IMR-90 (cell line): Measurements from ENCODE around the gene FAF2. TPM values are rescaled to one million over a fixed set of nuclear protein-coding genes. Genes with fewer than 3 reads are reported as not detected.

Experiments
- ATAC-seq: fragments of 200-7000 bp; cut with Tn5 transposase; 2 replicates; pipeline ENCODE4 v1.9.1; 2020; ENCODE audit warnings: low read depth, mild to moderate bottlenecking, moderate library complexity
- BruUV-seq: library from RNA; stranded (reverse); fragments of 400-500 nt; replicated peaks from 2 replicates; lab custom pipeline; 2021; lab: Mats Ljungman, UMichigan
- CTCF ChIA-PET: fragments of 300-600 bp; formaldehyde crosslinking; extraction: SDS; loops from one replicate; lab custom pipeline; 2021; ENCODE audit warnings: antibody characterized with exemption; lab: Yijun Ruan, JAX
- POLR2A ChIA-PET: fragments of 300-600 bp; sonication (Branson Sonifier 250); formaldehyde crosslinking; loops from one replicate; lab custom pipeline; 2022; ENCODE audit warnings: antibody characterized with exemption; ENCODE audit not compliant: unreplicated experiment; lab: Charles Lee
- DNase-seq: peaks from one replicate; pipeline ENCODE4 v3.0.0; 2013
- H2AFZ ChIP-seq: replicated peaks from 2 replicates; pipeline ENCODE3; 2013; ENCODE audit warnings: low read length, mild to moderate bottlenecking; ENCODE audit not compliant: poor library complexity
- H2AK5ac ChIP-seq: 2 replicates; pipeline ENCODE4 v1.6.1; 2013; ENCODE audit warnings: low read depth, low read length, inconsistent platforms
- H2AK9ac ChIP-seq: replicated peaks from 2 replicates; pipeline ENCODE3; 2013; ENCODE audit warnings: mild to moderate bottlenecking, low read depth, low read length, moderate library complexity; ENCODE audit not compliant: poor library complexity
- H2BK120ac ChIP-seq: 2 replicates; pipeline ENCODE4 v1.6.1; 2013; ENCODE audit warnings: low read depth, low read length, inconsistent platforms
- H2BK15ac ChIP-seq: 3 replicates; pipeline ENCODE4 v1.6.1; 2013; ENCODE audit warnings: low read depth, low read length, inconsistent platforms
- H2BK20ac ChIP-seq: 2 replicates; pipeline ENCODE4 v1.6.1; 2013; ENCODE audit warnings: low read depth, mild to moderate bottlenecking, inconsistent platforms, low read length, moderate library complexity
- H2BK5ac ChIP-seq: 2 replicates; pipeline ENCODE4 v1.6.1; 2013; ENCODE audit warnings: mild to moderate bottlenecking, low read depth, low read length, inconsistent platforms; ENCODE audit not compliant: poor library complexity, severe bottlenecking
- H3K14ac ChIP-seq: replicated peaks from 2 replicates; pipeline ENCODE4 v1.6.1; 2013; ENCODE audit warnings: low read depth, low read length, inconsistent platforms
- H3K18ac ChIP-seq: 2 replicates; pipeline ENCODE4 v1.6.1; 2013; ENCODE audit warnings: low read depth, low read length, control low read depth
- H3K23ac ChIP-seq: 2 replicates; pipeline ENCODE4 v1.6.1; 2013; ENCODE audit warnings: low read depth, low read length, inconsistent platforms
- H3K27ac ChIP-seq: 2 replicates; pipeline ENCODE4 v1.5.1; 2013; ENCODE audit warnings: mild to moderate bottlenecking, control low read depth, low read length; ENCODE audit not compliant: insufficient read depth
- H3K27me3 ChIP-seq: 2 replicates; pipeline ENCODE4 v1.6.1; 2013; ENCODE audit warnings: low read length; ENCODE audit not compliant: control insufficient read depth, insufficient read depth
- H3K36me3 ChIP-seq: 2 replicates; pipeline ENCODE4 v1.6.1; 2013; ENCODE audit warnings: low read length, mixed read lengths; ENCODE audit not compliant: control insufficient read depth, insufficient read depth
- H3K4ac ChIP-seq: 2 replicates; pipeline ENCODE4 v1.6.1; 2013; ENCODE audit warnings: low read depth, low read length, inconsistent platforms
- H3K4me1 ChIP-seq: 2 replicates; pipeline ENCODE4 v1.6.1; 2013; ENCODE audit warnings: low read length, mixed read lengths; ENCODE audit not compliant: control insufficient read depth, insufficient read depth
- H3K4me2 ChIP-seq: 2 replicates; pipeline ENCODE4 v1.6.1; 2013; ENCODE audit warnings: low read depth, mild to moderate bottlenecking, control low read depth, low read length, moderate library complexity
- H3K4me3 ChIP-seq: 2 replicates; pipeline ENCODE4 v1.5.1; 2013; ENCODE audit warnings: low read depth, mild to moderate bottlenecking, control low read depth, low read length, moderate library complexity; ENCODE audit not compliant: insufficient read depth
- H3K56ac ChIP-seq: 2 replicates; pipeline ENCODE4 v1.6.1; 2013; ENCODE audit warnings: low read length, inconsistent platforms; ENCODE audit not compliant: insufficient read depth; ENCODE audit errors: extremely low read depth
- H3K79me1 ChIP-seq, 2 experiments: 2 replicates each; pipeline ENCODE4 v1.6.1; 2013; ENCODE audit warnings: low read length in 2 of 2, inconsistent platforms in 1 of 2, low read depth in 1 of 2
- H3K9ac ChIP-seq: 2 replicates; pipeline ENCODE4 v1.6.1; 2013; ENCODE audit warnings: low read depth, low read length, control low read depth
- H3K9me1 ChIP-seq: 2 replicates; pipeline ENCODE4 v1.6.1; 2013; ENCODE audit warnings: low read length, inconsistent platforms; ENCODE audit not compliant: insufficient read depth
- H3K9me3 ChIP-seq: 2 replicates; pipeline ENCODE4 v1.6.1; 2013; ENCODE audit warnings: low read length; ENCODE audit not compliant: control insufficient read depth, insufficient read depth
- H4K20me1 ChIP-seq: 2 replicates; pipeline ENCODE4 v1.6.1; 2013; ENCODE audit warnings: low read length, inconsistent platforms; ENCODE audit not compliant: insufficient read depth
- H4K5ac ChIP-seq: 2 replicates; pipeline ENCODE4 v1.6.1; 2013; ENCODE audit warnings: mild to moderate bottlenecking, low read depth, low read length, control low read depth
- H4K8ac ChIP-seq, 2 experiments: 2 replicates each; pipeline ENCODE4 v1.6.1; 2013; ENCODE audit warnings: low read depth in 2 of 2, low read length in 2 of 2, control low read depth in 1 of 2, inconsistent platforms in 1 of 2
- H4K91ac ChIP-seq: 2 replicates; pipeline ENCODE4 v1.6.1; 2013; ENCODE audit warnings: low read depth, low read length, inconsistent platforms; ENCODE audit not compliant: insufficient read depth
- BHLHE40 ChIP-seq: fragments of 150-350 bp; IDR thresholded peaks from 2 replicates; pipeline ENCODE4 v1.6.1; 2016; ENCODE audit warnings: mild to moderate bottlenecking, low read depth, low read length
- CHD1 ChIP-seq: IDR thresholded peaks from 2 replicates; pipeline ENCODE4 v1.6.1; 2012; ENCODE audit warnings: low read depth, low read length, improper control_type of control experiment
- FOS ChIP-seq: fragments of 150-350 bp; IDR thresholded peaks from 2 replicates; pipeline ENCODE4 v1.6.1; 2016; ENCODE audit warnings: low read depth, low read length
- MAZ ChIP-seq: IDR thresholded peaks from 2 replicates; pipeline ENCODE4 v1.6.1; 2012; ENCODE audit warnings: low read depth, mild to moderate bottlenecking, low read length, improper control_type of control experiment, moderate library complexity, borderline replicate concordance
- NFE2L2 ChIP-seq: fragments of 150-350 bp; IDR thresholded peaks from 2 replicates; pipeline ENCODE4 v1.6.1; 2016; ENCODE audit warnings: low read depth, mild to moderate bottlenecking, low read length
- POLR2A ChIP-seq: IDR thresholded peaks from 2 replicates; pipeline ENCODE4 v1.6.1; 2012; ENCODE audit warnings: mild to moderate bottlenecking, low read depth, low read length
- RAD21 ChIP-seq: IDR thresholded peaks from 2 replicates; pipeline ENCODE4 v1.6.1; 2012; ENCODE audit warnings: low read length, improper control_type of control experiment
- RCOR1 ChIP-seq: IDR thresholded peaks from 2 replicates; pipeline ENCODE4 v1.6.1; 2012; ENCODE audit warnings: mild to moderate bottlenecking, low read length, improper control_type of control experiment; ENCODE audit not compliant: insufficient replicate concordance
- RFX5 ChIP-seq: IDR thresholded peaks from 2 replicates; pipeline ENCODE4 v1.8.0; 2012; ENCODE audit warnings: low read depth, mild to moderate bottlenecking, low read length, moderate library complexity
- WGBS, 2 experiments: methylation state at CpG; one replicate each; pipeline versions ENCODE4 v1.1.5 to v1.1.7; 2013; ENCODE audit warnings: missing lambda C conversion rate in 2 of 2; ENCODE audit not compliant: insufficient read length in 1 of 2; ENCODE audit errors: extremely low coverage in 2 of 2; 5-methylcytosine and 5-hydroxymethylcytosine counted together
- dilution Hi-C: fragments of 300-500 bp; cut with HindIII; formaldehyde crosslinking; loops from one replicate; pipeline ENCODE4 v1.14.3; 2018; ENCODE audit warnings: low sequenced_read_pairs; ENCODE audit not compliant: unreplicated experiment
- in situ Hi-C: fragments of 300-500 bp; cut with MboI; formaldehyde crosslinking; loops from 3 replicates; pipeline ENCODE4 v1.14.3; 2019; ENCODE audit warnings: low sequenced_read_pairs, inconsistent platforms, mixed read lengths
- intact Hi-C: fragments of 100-400 bp; cut with micrococcal nuclease; formaldehyde crosslinking; loops from 2 replicates; pipeline ENCODE4 v1.10.0; 2022
- polyA plus RNA-seq, 3 experiments: library from polyadenylated mRNA; depleted of rRNA; stranded (reverse); fragments of >200 nt; gene quantifications; 2 replicates each; pipeline ENCODE4 v1.2.3, GENCODE V29; 2012; ENCODE audit warnings: low replicate concordance in 1 of 3
- total RNA-seq: library from RNA; depleted of rRNA; stranded (reverse); fragments of >200 nt; gene quantifications from 2 replicates; pipeline ENCODE4 v1.2.3, GENCODE V29; 2012
- TF ChIP-seq, protein P1 (sequence below): fragments of 150-350 bp; IDR thresholded peaks from 2 replicates; pipeline ENCODE4 v1.6.1; 2016; ENCODE audit warnings: low read depth, mild to moderate bottlenecking, low read length, moderate library complexity, borderline replicate concordance
- TF ChIP-seq, protein P2 (sequence below): conservative IDR thresholded peaks from 2 replicates; pipeline ENCODE4 v1.5.1; 2012; ENCODE audit warnings: mild to moderate bottlenecking, low read depth, low read length, improper control_type of control experiment

The FAF2 gene
- total and polyA plus RNA-seq, 2 of the 4 experiments (the other 2 are of a cell fraction) = 32.9 to 47.0 TPM

DNA sequence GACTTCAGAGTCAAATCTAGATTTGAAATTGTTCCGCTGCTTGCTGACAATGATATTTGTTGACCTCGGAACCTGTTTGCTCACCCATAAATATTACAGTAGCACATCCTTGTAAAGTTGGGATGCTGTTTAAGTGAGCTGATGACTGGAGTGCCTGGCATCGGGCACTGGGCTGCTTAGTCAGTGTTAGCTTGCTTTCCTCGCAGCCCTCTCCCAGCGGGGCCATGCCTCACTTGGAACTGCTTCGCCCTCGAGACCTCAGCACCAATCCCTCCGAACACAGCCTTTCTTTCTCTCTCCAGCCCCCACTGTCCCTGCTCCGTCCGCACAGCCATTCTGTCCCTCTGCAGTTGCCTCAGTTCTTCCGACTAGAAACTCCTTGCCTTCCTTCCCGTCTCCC, 65.6 kb downstream of the FAF2 start:
- H3K14ac ChIP-seq = no peak overlapping the region
- H2BK15ac ChIP-seq = no peak overlapping the region
- no peak overlapping the region for H3K9ac ChIP-seq
- no peak overlapping the region for H3K4me2 ChIP-seq
- no peak overlapping the region for H3K4ac ChIP-seq
- H3K79me1 ChIP-seq = no peaks in the 10 kb centered on the region
- DNase-seq (no peak), ATAC-seq (no peak)
- no peak overlapping the region for H4K5ac ChIP-seq
- in situ Hi-C loops = no loop called here
- no peaks in the 10 kb centered on the region for H3K9me3 ChIP-seq
- H3K23ac ChIP-seq = no peak overlapping the region
- H3K9me1 ChIP-seq = no peaks in the 10 kb centered on the region
- no peak overlapping the region for H2BK20ac ChIP-seq
- dilution Hi-C loops = no loop called here
- BruUV-seq = no TSS peak
- H3K4me3 ChIP-seq = no peak overlapping the region
- peaks cover 10% of the 10 kb centered on the region for H3K36me3 ChIP-seq
- no peak overlapping the region for H4K91ac ChIP-seq
- 79% methylated on average over 10 of the region's 12 CpGs; no CpG with 5 or more reads in 1 of the 2 experiments for WGBS, 2 experiments
- ChIA-PET CTCF (interaction anchor here (0.6 kb wide), 1 partner anchor 29 kb away, joined by 6 read pairs; no protein-coding TSS in a partner anchor), POLR2A (no interaction called here)
- H3K4me1 ChIP-seq = no peaks in the 10 kb centered on the region
- H2BK120ac ChIP-seq = no peak overlapping the region
- intact Hi-C loops = no loop called here
- TF ChIP-seq, protein P1, sequence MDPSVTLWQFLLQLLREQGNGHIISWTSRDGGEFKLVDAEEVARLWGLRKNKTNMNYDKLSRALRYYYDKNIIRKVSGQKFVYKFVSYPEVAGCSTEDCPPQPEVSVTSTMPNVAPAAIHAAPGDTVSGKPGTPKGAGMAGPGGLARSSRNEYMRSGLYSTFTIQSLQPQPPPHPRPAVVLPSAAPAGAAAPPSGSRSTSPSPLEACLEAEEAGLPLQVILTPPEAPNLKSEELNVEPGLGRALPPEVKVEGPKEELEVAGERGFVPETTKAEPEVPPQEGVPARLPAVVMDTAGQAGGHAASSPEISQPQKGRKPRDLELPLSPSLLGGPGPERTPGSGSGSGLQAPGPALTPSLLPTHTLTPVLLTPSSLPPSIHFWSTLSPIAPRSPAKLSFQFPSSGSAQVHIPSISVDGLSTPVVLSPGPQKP = no peak
- TF ChIP-seq CHD1 (no peak), RCOR1 (no peak), BHLHE40 (no peak), MAZ (no peak), FOS (no peak), RFX5 (no peak), POLR2A (no peak), NFE2L2 (no peak), RAD21 (no peak)
- TF ChIP-seq, protein P2, sequence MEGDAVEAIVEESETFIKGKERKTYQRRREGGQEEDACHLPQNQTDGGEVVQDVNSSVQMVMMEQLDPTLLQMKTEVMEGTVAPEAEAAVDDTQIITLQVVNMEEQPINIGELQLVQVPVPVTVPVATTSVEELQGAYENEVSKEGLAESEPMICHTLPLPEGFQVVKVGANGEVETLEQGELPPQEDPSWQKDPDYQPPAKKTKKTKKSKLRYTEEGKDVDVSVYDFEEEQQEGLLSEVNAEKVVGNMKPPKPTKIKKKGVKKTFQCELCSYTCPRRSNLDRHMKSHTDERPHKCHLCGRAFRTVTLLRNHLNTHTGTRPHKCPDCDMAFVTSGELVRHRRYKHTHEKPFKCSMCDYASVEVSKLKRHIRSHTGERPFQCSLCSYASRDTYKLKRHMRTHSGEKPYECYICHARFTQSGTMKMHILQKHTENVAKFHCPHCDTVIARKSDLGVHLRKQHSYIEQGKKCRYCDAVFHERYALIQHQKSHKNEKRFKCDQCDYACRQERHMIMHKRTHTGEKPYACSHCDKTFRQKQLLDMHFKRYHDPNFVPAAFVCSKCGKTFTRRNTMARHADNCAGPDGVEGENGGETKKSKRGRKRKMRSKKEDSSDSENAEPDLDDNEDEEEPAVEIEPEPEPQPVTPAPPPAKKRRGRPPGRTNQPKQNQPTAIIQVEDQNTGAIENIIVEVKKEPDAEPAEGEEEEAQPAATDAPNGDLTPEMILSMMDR = no peak
- no peak overlapping the region for H3K27ac ChIP-seq
- H4K8ac ChIP-seq = no peak overlapping the region
- no peaks in the 10 kb centered on the region for H3K27me3 ChIP-seq
- no peak overlapping the region for H2AK9ac ChIP-seq
- H2AK5ac ChIP-seq = no peak overlapping the region
- H2AFZ ChIP-seq = no peak overlapping the region
- no peaks in the 10 kb centered on the region for H4K20me1 ChIP-seq
- H3K18ac ChIP-seq = no peak overlapping the region
- H2BK5ac ChIP-seq = no peak overlapping the region
- H3K56ac ChIP-seq = no peak overlapping the region
